Endodermal cell (in vitro differentiated cells): ENCODE measurements around the gene HINT2. TPM values are rescaled to one million over a fixed set of nuclear protein-coding genes. Genes with fewer than 3 reads are reported as not detected.

Source experiments
- DNase-seq: peaks from one replicate; pipeline ENCODE4 v3.0.0-alpha.2; 2017
- H3K27ac ChIP-seq: 2 replicates; pipeline ENCODE4 v1.5.1; 2013; ENCODE audit warnings: mild to moderate bottlenecking, low read depth, low read length, moderate library complexity
- H3K27me3 ChIP-seq: 2 replicates; pipeline ENCODE4 v1.6.1; 2013; ENCODE audit warnings: mild to moderate bottlenecking, low read length, moderate library complexity; ENCODE audit not compliant: insufficient read depth, control insufficient read depth, poor library complexity, severe bottlenecking
- H3K36me3 ChIP-seq: 2 replicates; pipeline ENCODE4 v1.7.0; 2013; ENCODE audit warnings: mild to moderate bottlenecking, low read length, moderate library complexity; ENCODE audit not compliant: control insufficient read depth, insufficient read depth
- H3K4me1 ChIP-seq: one replicate; pipeline ENCODE4 v1.7.0; 2013; ENCODE audit warnings: low read length; ENCODE audit not compliant: control insufficient read depth, insufficient read depth
- H3K4me3 ChIP-seq: 2 replicates; pipeline ENCODE4 v1.5.1; 2013; ENCODE audit warnings: mild to moderate bottlenecking, low read length, moderate library complexity
- H3K9ac ChIP-seq: 2 replicates; pipeline ENCODE4 v1.6.1; 2013; ENCODE audit warnings: mild to moderate bottlenecking, low read length, moderate library complexity; ENCODE audit not compliant: poor library complexity, severe bottlenecking; ENCODE audit errors: extremely low read depth
- H3K9me3 ChIP-seq: 2 replicates; pipeline ENCODE4 v1.6.1; 2013; ENCODE audit warnings: mild to moderate bottlenecking, low read length, moderate library complexity; ENCODE audit not compliant: control insufficient read depth
- H3K27ac Mint-ChIP-seq: 2 replicates; pipeline ENCODE4 v1.8.0; 2020; ENCODE audit warnings: mixed read lengths
- H3K27me3 Mint-ChIP-seq: 2 replicates; pipeline ENCODE4 v1.8.0; 2021; ENCODE audit warnings: mild to moderate bottlenecking, mixed read lengths; ENCODE audit not compliant: insufficient read depth
- H3K36me3 Mint-ChIP-seq: 2 replicates; pipeline ENCODE4 v1.8.0; 2020; ENCODE audit warnings: low read depth, mixed read lengths
- H3K4me1 Mint-ChIP-seq: 2 replicates; pipeline ENCODE4 v1.8.0; 2020; ENCODE audit warnings: mixed read lengths
- H3K4me3 Mint-ChIP-seq: 2 replicates; pipeline ENCODE4 v1.8.0; 2020; ENCODE audit warnings: mild to moderate bottlenecking, moderate library complexity, mixed read lengths
- H3K9me3 Mint-ChIP-seq: 2 replicates; pipeline ENCODE4 v1.8.0; 2020; ENCODE audit warnings: mild to moderate bottlenecking, mixed read lengths
- CTCF ChIP-seq: fragments of 200-600 bp; sonication (generic); conservative IDR thresholded peaks from 2 replicates; pipeline ENCODE4 v1.5.0; 2021; ENCODE audit warnings: antibody characterized with exemption, mild to moderate bottlenecking
- WGBS, 2 experiments: methylation state at CpG; one replicate each; pipeline versions ENCODE4 v1.1.5 to v1.1.7; 2013; ENCODE audit warnings: missing lambda C conversion rate in 2 of 2, mixed read lengths in 1 of 2; ENCODE audit not compliant: insufficient coverage in 1 of 2, insufficient read length in 1 of 2; 5-methylcytosine and 5-hydroxymethylcytosine counted together
- total RNA-seq, 2 donors: library from RNA; stranded (reverse); fragmentation: NEBNext Ultra II Directional in 1 of 2; extraction: Animal tissue kit (Norgen Biotek cat#: 25700) in 1 of 2; gene quantifications; 2 replicates in 1 of 2; 3 replicates in 1 of 2; pipeline ENCODE4 v1.2.1, GENCODE V29; 2021

HINT2 gene
- total RNA-seq, 2 donors from 2014 or later, result 34.3 to 48.6 TPM

GRCh38 chr9:35826071-35826701 lies 11.3 kb upstream of the HINT2 start:
- Mint-ChIP-seq H3K36me3 (no peaks in the 10 kb centered on the region), H3K27ac (no peak overlapping the region), H3K4me1 (peaks cover 13% of the 10 kb centered on the region), H3K4me3 (no peak overlapping the region), H3K9me3 (no peaks in the 10 kb centered on the region), H3K27me3 (peaks cover 5% of the 10 kb centered on the region)
- DNase-seq, result peak; percentile 73
- 64 to 66% methylated on average over 4 of the region's 4 CpGs for WGBS, 2 experiments
- peak; percentile 88 for TF ChIP-seq CTCF
- Histone ChIP-seq H3K4me1 (no peaks in the 10 kb centered on the region), H3K4me3 (no peak overlapping the region), H3K9me3 (no peaks in the 10 kb centered on the region), H3K27ac (no peak overlapping the region), H3K27me3 (no peaks in the 10 kb centered on the region), H3K9ac (no peak overlapping the region), H3K36me3 (no peaks in the 10 kb centered on the region)

- Histone ChIP-seq H3K9ac (no peak overlapping the region), H3K4me1 (no peaks in the 10 kb centered on the region), H3K27me3 (peaks cover under 1% of the 10 kb centered on the region), H3K36me3 (no peaks in the 10 kb centered on the region), H3K9me3 (no peaks in the 10 kb centered on the region), H3K27ac (no peak overlapping the region), H3K4me3 (no peak overlapping the region)
- H3K36me3 Mint-ChIP-seq, result no peaks in the 10 kb centered on the region
- peaks cover 5% of the 10 kb centered on the region for H3K27me3 Mint-ChIP-seq
- H3K4me1 Mint-ChIP-seq, result peaks cover 3% of the 10 kb centered on the region
- H3K9me3 Mint-ChIP-seq, result no peaks in the 10 kb centered on the region
- DNase-seq, result no peak
- no peak overlapping the region for H3K4me3 Mint-ChIP-seq
- no peak for TF ChIP-seq CTCF
- H3K27ac Mint-ChIP-seq, result no peak overlapping the region
These were observed 8.1 kb upstream of the HINT2 start for GRCh38 chr9:35822926-35823325.

GRCh38 chr9:35820076-35820475 lies 5.2 kb upstream of the HINT2 start:
- Mint-ChIP-seq H3K9me3 (no peaks in the 10 kb centered on the region), H3K4me3 (no peak overlapping the region), H3K4me1 (peaks cover 3% of the 10 kb centered on the region), H3K27me3 (peaks cover 5% of the 10 kb centered on the region), H3K36me3 (no peaks in the 10 kb centered on the region), H3K27ac (no peak overlapping the region)
- no peaks in the 10 kb centered on the region for H3K9me3 ChIP-seq
- H3K9ac ChIP-seq, result no peak overlapping the region
- no peak overlapping the region for H3K27ac ChIP-seq
- H3K4me1 ChIP-seq, result no peaks in the 10 kb centered on the region
- no peak for TF ChIP-seq CTCF
- H3K27me3 ChIP-seq, result peaks cover 11% of the 10 kb centered on the region
- no peak for DNase-seq
- H3K4me3 ChIP-seq, result no peak overlapping the region
- H3K36me3 ChIP-seq, result no peaks in the 10 kb centered on the region
